GM18951 (cell line): Measurements from ENCODE around the gene MDN1.
"Not testable (repeated sequence)": the region's sequence is repeated elsewhere in the genome, so short reads cannot be mapped to it uniquely, and the experiment has no call there.

Source experiments
- POLR2A ChIP-seq: IDR thresholded peaks from 4 replicates; pipeline ENCODE4 v1.6.1; 2011; ENCODE audit warnings: mild to moderate bottlenecking; ENCODE audit not compliant: insufficient read length, insufficient read depth; ENCODE audit errors: extremely low read depth
- in situ Hi-C: fragments of 300-500 bp; cut with MboI; formaldehyde crosslinking; loops from one replicate; pipeline ENCODE4 v1.12.0; 2022; ENCODE audit warnings: low sequenced_read_pairs, mixed read lengths, inconsistent platforms; ENCODE audit not compliant: unreplicated experiment

The MDN1 gene

GRCh38 chr6:89769572-89769971 lies 50.0 kb downstream of the MDN1 start:
- in situ Hi-C loops = no loop called here
- TF ChIP-seq POLR2A = no peak

- in situ Hi-C loops = no loop called here
- no peak for TF ChIP-seq POLR2A
Observed at GRCh38 chr6:89768324-89768723, 51.3 kb downstream of the MDN1 start.

DNA sequence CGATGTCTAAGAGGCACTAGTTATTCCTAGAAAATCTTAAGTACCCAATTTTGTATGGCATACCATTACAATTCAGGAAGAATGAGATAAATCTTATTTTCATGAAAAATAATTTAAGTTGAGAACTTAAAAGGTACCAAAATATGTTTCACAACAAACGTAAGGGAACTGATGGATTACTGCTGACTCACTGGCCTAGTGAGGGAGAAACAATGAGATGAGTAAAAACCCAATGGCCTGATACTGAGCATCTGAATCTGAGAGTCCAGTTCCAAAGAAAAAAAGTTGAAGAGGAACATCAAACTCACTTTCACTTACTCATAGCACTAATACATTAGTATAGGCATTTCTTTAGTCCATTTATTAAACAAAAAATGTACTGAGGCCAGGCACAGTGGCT lies 56.0 kb downstream of the MDN1 start:
- in situ Hi-C loops = no loop called here
- TF ChIP-seq POLR2A = no peak

GRCh38 chr6:89758830-89759229 lies 60.8 kb downstream of the MDN1 start:
- in situ Hi-C loops = no loop called here
- no peak for TF ChIP-seq POLR2A

DNA sequence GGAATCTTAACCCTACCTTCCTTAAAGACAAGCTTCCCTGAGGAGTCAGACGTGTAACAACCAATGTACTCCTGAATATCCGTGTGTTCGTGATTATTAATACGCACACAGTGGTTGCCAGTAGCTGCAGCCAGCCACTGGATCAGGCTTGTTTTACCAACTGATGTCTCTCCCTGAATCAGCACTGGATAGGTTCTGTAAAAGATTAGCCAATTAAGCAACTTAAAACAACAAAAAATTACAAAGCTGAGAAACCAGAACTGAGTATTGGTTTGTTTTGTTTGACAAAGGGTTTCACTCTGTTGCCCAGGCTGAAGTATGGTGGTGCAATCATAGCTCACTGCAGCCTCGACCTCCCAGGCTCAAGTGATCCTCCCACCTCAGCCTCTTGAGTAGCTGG lies 69.3 kb downstream of the MDN1 start:
- in situ Hi-C loops = no loop called here
- no peak for TF ChIP-seq POLR2A

- in situ Hi-C loops = no loop called here
- TF ChIP-seq POLR2A = no peak
Observed at GRCh38 chr6:89749918-89750317, 69.7 kb downstream of the MDN1 start.

DNA sequence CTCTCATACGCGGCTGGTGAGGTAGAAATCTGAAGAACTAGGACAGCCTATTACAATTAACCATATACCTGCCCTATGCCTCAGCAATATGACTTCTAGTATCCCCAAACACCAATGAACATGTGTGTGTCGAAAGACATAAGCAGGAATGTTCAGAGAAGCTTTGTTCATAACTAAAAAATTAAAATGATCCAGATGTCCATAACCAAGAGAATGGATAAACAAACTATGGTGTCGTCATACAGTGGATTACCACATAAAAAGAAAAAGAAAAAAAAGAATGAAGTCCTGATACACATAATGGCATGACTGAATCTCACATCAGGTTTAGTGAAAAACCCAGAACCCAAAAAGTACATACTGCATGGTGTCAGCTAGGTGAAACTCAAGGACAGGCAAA lies 73.9 kb downstream of the MDN1 start:
- TF ChIP-seq POLR2A = no peak
- in situ Hi-C loops = no loop called here

DNA sequence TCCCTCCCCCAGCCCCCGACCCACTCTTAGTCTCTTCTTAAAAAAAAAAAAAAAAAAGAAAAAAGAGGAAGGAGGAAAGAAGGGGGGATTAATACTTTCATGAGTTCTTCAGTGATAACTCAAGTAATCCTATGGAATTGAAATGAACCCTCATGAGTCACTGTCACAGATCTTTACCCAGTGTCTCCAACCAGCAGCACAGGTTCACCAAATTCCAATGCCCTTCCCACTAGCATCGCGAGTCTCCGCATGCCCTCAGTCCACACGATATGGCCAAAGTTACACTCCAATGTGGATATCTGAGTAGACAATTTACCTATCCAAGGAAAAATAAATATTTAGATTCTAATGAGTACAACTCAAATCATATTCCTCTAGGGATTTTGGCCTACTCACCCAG lies 74.5 kb downstream of the MDN1 start:
- no peak for TF ChIP-seq POLR2A
- in situ Hi-C loops = no loop called here

- in situ Hi-C loops = no loop called here
- no peak for TF ChIP-seq POLR2A
Observed at GRCh38 chr6:89736893-89737292, 82.7 kb downstream of the MDN1 start.

- no peak for TF ChIP-seq POLR2A
- in situ Hi-C loops = no loop called here
Observed at GRCh38 chr6:89734526-89734925, 85.1 kb downstream of the MDN1 start.

DNA sequence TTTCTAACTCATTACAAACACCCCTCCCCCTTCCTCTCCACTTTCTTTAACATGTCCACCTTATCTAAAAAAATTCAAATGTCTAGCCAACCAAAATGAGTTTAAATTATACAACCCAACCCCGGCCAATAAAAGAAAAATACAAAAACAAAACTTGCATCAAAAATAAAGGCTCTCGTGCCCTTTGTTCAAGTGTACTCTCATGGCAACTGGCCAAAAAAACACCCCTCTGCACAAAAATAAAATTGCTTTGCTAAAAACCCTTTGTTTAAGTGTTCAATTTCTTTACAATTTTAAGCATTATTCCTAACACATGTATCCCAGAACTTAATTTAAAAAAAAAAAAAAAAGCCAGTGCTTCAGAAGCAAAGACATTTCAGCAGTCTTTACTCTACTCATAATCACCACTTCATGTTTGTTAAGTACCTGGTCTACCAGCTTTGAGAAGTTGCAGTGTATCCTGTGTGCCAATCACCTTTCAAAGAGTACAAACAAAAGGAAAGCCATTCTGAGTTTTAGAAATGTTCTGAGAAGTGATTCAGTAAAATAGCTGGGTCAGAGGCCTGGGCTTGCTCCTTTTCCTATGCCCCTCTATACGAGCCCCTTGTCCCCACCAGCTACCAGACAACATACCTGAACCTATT lies 87.5 kb downstream of the MDN1 start:
- in situ Hi-C loops = no loop called here

DNA sequence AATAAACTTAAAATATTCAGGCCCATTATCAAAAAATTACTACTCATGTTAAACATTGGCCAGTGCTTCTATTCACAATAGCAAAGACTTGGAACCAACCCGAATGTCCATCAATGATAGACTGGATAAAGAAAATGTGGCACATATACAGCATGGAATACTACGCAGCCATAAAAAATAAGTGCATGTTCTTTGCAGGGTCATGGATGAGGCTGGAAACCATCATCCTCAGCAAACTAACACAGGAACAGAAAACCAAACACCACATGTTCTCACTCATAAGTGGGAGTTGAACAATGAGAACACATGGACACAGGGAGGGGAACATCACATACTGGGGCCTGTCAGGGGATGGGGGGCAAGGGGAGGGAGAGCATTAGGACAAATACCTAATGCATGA lies 88.3 kb downstream of the MDN1 start:
- in situ Hi-C loops = not testable (repeated sequence)

More for the DNA sequence above, 87.5 kb downstream of the MDN1 start:
- TF ChIP-seq POLR2A = no peak

DNA sequence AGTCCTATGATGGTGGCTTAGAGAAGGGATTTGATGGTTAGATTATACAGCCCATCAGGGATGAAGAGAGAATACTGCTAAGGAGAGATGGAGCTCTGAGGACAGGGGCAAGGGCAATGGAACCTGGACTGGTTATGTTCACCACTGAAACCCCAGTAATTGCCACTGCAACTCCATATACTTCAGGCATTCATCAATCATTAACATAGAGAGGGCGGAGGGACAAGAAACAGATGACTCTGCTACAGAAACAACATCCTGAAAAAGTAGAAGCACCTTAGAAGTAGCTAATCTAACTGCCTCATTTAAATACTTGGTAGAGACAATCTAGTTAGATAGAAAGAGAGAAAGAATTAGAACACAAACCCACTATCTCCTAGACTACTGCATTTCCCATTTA lies 89.8 kb downstream of the MDN1 start:
- no peak for TF ChIP-seq POLR2A
- in situ Hi-C loops = no loop called here

- TF ChIP-seq POLR2A = no peak
- in situ Hi-C loops = no loop called here
Observed at GRCh38 chr6:89727501-89727900, 92.1 kb downstream of the MDN1 start.

- no peak for TF ChIP-seq POLR2A
- in situ Hi-C loops = no loop called here
Observed at GRCh38 chr6:89724981-89725380, 94.6 kb downstream of the MDN1 start.
